SK-N-SH treated with all-trans-retinoic acid at 6 μM for 48 hours (cell line): ENCODE results near the gene SQOR.

Source experiments
- ATAC-seq: fragments of 200-7000 bp; cut with Tn5 transposase; 3 replicates; pipeline ENCODE4 v1.9.1; 2020; ENCODE audit warnings: mild to moderate bottlenecking, moderate library complexity
- ARNTL ChIP-seq: fragments of 450-650 bp; formaldehyde crosslinking; IDR thresholded peaks from 2 replicates; pipeline ENCODE4 v1.5.0; 2020; ENCODE audit warnings: low read depth, mild to moderate bottlenecking, moderate library complexity, borderline replicate concordance
- BACH2 ChIP-seq: fragments of 250-450 bp; sonication (Bioruptor Pico); IDR thresholded peaks from 2 replicates; pipeline ENCODE4 v1.9.0; 2021; ENCODE audit warnings: mild to moderate bottlenecking, borderline replicate concordance
- CSDC2 ChIP-seq: fragments of 250-450 bp; sonication (Bioruptor Pico); IDR thresholded peaks from 2 replicates; pipeline ENCODE4 v1.5.0; 2020; ENCODE audit warnings: mild to moderate bottlenecking, moderate library complexity
- CSRNP3 ChIP-seq: fragments of 250-450 bp; sonication (Bioruptor Pico); IDR thresholded peaks from 2 replicates; pipeline ENCODE4 v1.5.1; 2021; ENCODE audit warnings: mild to moderate bottlenecking, moderate library complexity
- ESRRG ChIP-seq: fragments of 250-450 bp; sonication (Bioruptor Pico); IDR thresholded peaks from 2 replicates; pipeline ENCODE4 v1.6.1; 2021; ENCODE audit warnings: mild to moderate bottlenecking
- GLIS3 ChIP-seq: fragments of 250-450 bp; sonication (Bioruptor Pico); IDR thresholded peaks from 2 replicates; pipeline ENCODE4 v1.5.0; 2020; ENCODE audit warnings: mild to moderate bottlenecking, moderate library complexity
- ISL1 ChIP-seq: fragments of 250-450 bp; sonication (Bioruptor Pico); IDR thresholded peaks from 2 replicates; pipeline ENCODE4 v2.1.2; 2022; ENCODE audit warnings: mild to moderate bottlenecking, moderate library complexity
- OSR1 ChIP-seq: fragments of 250-450 bp; sonication (Bioruptor Pico); IDR thresholded peaks from 2 replicates; pipeline ENCODE4 v1.8.0; 2022; ENCODE audit warnings: moderate library complexity, mild to moderate bottlenecking, inconsistent platforms
- PATZ1 ChIP-seq: fragments of 250-450 bp; sonication (Bioruptor Pico); IDR thresholded peaks from 2 replicates; pipeline ENCODE4 v1.8.0; 2020; ENCODE audit warnings: mild to moderate bottlenecking, moderate library complexity, borderline replicate concordance
- PPARA ChIP-seq: fragments of 250-450 bp; sonication (Bioruptor Pico); IDR thresholded peaks from 2 replicates; pipeline ENCODE4 v1.5.0; 2020; ENCODE audit warnings: mild to moderate bottlenecking, borderline replicate concordance
- RARB ChIP-seq: fragments of 250-450 bp; sonication (Bioruptor Pico); IDR thresholded peaks from 2 replicates; pipeline ENCODE4 v1.8.0; 2021; ENCODE audit warnings: mild to moderate bottlenecking, moderate library complexity
- TCF4 ChIP-seq: fragments of 250-450 bp; sonication (Bioruptor Pico); IDR thresholded peaks from 2 replicates; pipeline ENCODE4 v1.8.0; 2021; ENCODE audit warnings: mild to moderate bottlenecking, moderate library complexity, borderline replicate concordance
- TOX ChIP-seq: fragments of 250-450 bp; sonication (Bioruptor Pico); IDR thresholded peaks from 2 replicates; pipeline ENCODE4 v1.8.0; 2021; ENCODE audit warnings: mild to moderate bottlenecking, moderate library complexity, borderline replicate concordance
- ZC3H10 ChIP-seq: fragments of 250-450 bp; sonication (Bioruptor Pico); IDR thresholded peaks from 2 replicates; pipeline ENCODE4 v1.5.1; 2021; ENCODE audit warnings: mild to moderate bottlenecking, moderate library complexity
- ZFP3 ChIP-seq: fragments of 250-450 bp; sonication (Bioruptor Pico); IDR thresholded peaks from 2 replicates; pipeline ENCODE4 v1.5.0; 2020; ENCODE audit warnings: mild to moderate bottlenecking, moderate library complexity
- ZFP30 ChIP-seq: fragments of 450-650 bp; formaldehyde crosslinking; IDR thresholded peaks from 2 replicates; pipeline ENCODE4 v1.5.0; 2022; ENCODE audit warnings: mild to moderate bottlenecking, moderate library complexity
- ZNF565 ChIP-seq: fragments of 450-650 bp; formaldehyde crosslinking; conservative IDR thresholded peaks from 2 replicates; pipeline ENCODE4 v1.5.0; 2020; ENCODE audit warnings: low read depth, mild to moderate bottlenecking, moderate library complexity
- ZNF70 ChIP-seq: fragments of 450-650 bp; formaldehyde crosslinking; IDR thresholded peaks from 2 replicates; pipeline ENCODE4 v1.5.0; 2020; ENCODE audit warnings: mild to moderate bottlenecking, moderate library complexity
- ZNF8 ChIP-seq: fragments of 450-650 bp; formaldehyde crosslinking; IDR thresholded peaks from 2 replicates; pipeline ENCODE4 v1.5.0; 2020; ENCODE audit warnings: mild to moderate bottlenecking, moderate library complexity
- TF ChIP-seq, protein P1 (sequence below): fragments of 250-450 bp; sonication (Bioruptor Pico); IDR thresholded peaks from 2 replicates; pipeline ENCODE4 v1.5.1; 2020; ENCODE audit warnings: low read depth, mild to moderate bottlenecking, moderate library complexity
- TF ChIP-seq, protein P2 (sequence below): fragments of 250-450 bp; sonication (Bioruptor Pico); IDR thresholded peaks from 2 replicates; pipeline ENCODE4 v1.8.0; 2021; ENCODE audit warnings: low read depth, mild to moderate bottlenecking, moderate library complexity, borderline replicate concordance

The SQOR gene

DNA sequence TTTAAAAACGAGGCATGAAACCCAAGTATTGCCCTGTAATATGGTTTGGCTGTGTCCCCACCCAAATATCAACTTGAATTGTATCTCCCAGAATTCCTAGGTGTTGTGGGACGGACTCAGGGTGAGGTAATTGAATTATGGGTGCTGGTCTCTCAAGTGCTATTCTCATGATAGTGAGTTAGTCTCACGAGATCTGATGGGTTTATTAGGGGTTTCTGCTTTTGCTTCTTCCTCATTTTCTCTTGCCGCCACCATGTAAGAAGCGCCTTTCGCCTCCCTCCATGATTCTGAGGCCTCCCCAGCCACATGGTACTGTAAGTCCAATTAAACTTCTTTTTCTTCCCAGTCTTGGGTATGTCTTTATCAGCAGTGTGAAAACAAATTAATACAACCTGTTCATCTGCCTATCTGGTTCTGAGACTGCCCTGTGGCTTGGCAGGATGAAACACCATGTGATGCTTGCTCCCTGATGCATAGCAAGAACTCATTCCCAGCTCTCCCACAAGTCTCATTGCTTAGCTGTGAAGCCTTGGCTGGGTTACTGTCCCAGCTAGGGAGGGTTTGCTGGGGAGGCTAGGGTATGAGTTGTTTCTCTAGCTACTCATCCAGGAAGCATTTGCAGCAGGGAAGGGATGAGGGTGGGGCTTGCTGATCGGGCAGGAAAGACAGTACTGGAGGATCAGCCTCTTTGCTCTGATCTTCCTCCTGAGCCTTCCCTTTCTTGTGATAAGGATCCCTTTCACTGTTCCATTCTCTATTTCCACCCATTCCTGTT lies 3.7 kb upstream of the SQOR start:
- TF ChIP-seq RARB (no peak), ESRRG (no peak), ZNF70 (CRISPR knock-in tag) (no peak), TOX (CRISPR knock-in tag) (no peak), BACH2 (CRISPR knock-in tag) (no peak), ARNTL (CRISPR knock-in tag) (no peak), ZC3H10 (CRISPR knock-in tag) (no peak), PPARA (CRISPR knock-in tag) (no peak), ZNF8 (CRISPR knock-in tag) (no peak), OSR1 (CRISPR knock-in tag) (no peak)
- TF ChIP-seq, protein P1, sequence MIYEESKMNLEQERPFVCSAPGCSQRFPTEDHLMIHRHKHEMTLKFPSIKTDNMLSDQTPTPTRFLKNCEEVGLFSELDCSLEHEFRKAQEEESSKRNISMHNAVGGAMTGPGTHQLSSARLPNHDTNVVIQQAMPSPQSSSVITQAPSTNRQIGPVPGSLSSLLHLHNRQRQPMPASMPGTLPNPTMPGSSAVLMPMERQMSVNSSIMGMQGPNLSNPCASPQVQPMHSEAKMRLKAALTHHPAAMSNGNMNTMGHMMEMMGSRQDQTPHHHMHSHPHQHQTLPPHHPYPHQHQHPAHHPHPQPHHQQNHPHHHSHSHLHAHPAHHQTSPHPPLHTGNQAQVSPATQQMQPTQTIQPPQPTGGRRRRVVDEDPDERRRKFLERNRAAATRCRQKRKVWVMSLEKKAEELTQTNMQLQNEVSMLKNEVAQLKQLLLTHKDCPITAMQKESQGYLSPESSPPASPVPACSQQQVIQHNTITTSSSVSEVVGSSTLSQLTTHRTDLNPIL (CRISPR knock-in tag): no peak
- peak; percentile 56 for ATAC-seq

DNA sequence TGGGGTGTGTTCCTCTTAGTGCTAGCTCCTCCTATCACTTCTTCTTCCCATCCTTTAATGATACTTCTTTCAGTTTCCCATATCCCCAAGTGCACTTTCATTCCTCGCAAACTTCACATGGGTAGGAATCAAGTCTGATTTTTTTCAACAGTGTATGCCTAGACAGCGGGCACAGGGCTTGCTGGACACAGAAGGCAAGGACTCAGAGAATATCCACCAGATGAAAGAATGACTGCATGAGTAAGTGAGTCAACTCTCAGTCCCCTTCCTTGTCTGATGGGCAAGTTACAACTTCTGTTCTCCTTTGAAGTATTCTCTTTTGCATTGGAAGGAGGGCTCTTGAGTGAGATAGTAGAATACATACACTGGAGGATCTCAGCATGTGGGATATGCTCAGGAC lies 3.1 kb upstream of the SQOR start:
- TF ChIP-seq CSDC2 (CRISPR knock-in tag) (no peak), TCF4 (CRISPR knock-in tag) (no peak), ARNTL (CRISPR knock-in tag) (no peak), PATZ1 (CRISPR knock-in tag) (no peak), ISL1 (no peak), ZNF70 (CRISPR knock-in tag) (no peak), ZC3H10 (CRISPR knock-in tag) (no peak), TOX (CRISPR knock-in tag) (no peak), ZNF8 (CRISPR knock-in tag) (no peak)
- TF ChIP-seq, protein P1 (CRISPR knock-in tag): no peak
- ATAC-seq: no peak

DNA sequence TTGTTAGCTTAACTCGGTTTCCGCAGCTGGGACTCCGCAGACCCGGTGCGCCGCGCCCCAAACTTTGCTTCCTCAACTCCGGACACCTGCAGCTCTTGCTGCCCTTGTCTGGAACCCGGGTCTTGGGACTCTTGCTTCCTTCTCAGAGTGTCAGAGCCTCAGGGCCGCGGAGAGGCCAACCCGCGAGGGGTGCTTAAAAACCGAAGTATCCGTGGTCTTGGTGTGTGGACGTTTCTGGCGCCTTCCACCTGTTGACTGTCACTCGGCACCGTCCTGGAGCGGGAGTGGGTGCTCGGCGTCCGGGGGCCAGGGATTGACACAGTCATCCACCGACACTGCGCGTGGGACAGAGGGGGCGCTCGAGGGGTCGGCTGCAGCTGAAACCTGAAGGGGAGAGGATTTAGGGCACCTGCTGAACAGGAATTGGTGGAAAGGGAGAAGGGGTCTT lies 386 bp downstream of the SQOR start:
- TF ChIP-seq RARB (no peak), CSRNP3 (CRISPR knock-in tag) (no peak), OSR1 (CRISPR knock-in tag) (no peak), ZNF565 (no peak), ESRRG (no peak)
- TF ChIP-seq, all 23 proteins: peak for 0
- ATAC-seq: peak; percentile 70

DNA sequence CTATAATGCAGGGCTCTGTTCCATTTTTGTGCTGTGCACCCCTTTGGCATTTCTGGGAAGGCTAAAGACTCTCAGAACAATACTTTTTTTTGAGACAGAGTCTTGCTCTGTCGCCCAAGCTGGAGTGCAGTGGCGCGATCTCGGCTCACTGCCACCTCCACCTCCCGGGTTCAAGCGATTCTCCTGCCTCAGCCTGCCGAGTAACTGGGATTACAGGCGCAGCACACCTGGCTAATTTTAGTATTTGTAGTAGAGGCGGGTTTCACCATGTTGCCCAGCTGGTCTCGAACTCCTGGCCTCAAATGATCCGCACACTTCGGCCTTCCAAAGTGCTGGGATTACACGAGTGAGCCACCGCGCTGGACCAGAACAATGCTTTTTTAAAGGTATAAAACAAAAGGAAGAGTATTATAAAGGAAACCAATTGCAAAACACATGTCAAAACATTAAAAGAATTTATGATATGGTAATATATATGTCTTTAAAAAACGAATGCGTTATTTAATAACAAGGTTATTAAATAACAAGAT lies 999 bp downstream of the SQOR start:
- ATAC-seq: no peak
- TF ChIP-seq OSR1 (CRISPR knock-in tag) (no peak), ZC3H10 (CRISPR knock-in tag) (no peak), ESRRG (no peak), TCF4 (CRISPR knock-in tag) (no peak), ZFP3 (CRISPR knock-in tag) (no peak), PATZ1 (CRISPR knock-in tag) (no peak), ZNF8 (CRISPR knock-in tag) (no peak), PPARA (CRISPR knock-in tag) (no peak), CSDC2 (CRISPR knock-in tag) (no peak), ZFP30 (CRISPR knock-in tag) (no peak), RARB (no peak), GLIS3 (CRISPR knock-in tag) (no peak)
- TF ChIP-seq, protein P2, sequence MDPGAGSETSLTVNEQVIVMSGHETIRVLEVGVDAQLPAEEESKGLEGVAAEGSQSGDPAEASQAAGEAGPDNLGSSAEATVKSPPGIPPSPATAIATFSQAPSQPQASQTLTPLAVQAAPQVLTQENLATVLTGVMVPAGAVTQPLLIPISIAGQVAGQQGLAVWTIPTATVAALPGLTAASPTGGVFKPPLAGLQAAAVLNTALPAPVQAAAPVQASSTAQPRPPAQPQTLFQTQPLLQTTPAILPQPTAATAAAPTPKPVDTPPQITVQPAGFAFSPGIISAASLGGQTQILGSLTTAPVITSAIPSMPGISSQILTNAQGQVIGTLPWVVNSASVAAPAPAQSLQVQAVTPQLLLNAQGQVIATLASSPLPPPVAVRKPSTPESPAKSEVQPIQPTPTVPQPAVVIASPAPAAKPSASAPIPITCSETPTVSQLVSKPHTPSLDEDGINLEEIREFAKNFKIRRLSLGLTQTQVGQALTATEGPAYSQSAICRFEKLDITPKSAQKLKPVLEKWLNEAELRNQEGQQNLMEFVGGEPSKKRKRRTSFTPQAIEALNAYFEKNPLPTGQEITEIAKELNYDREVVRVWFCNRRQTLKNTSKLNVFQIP: no peak
